Hematopoietic multipotent progenitor cell treated with erythropoietin and hydrocortisone succinate and interleukin-3 and kit ligand, for 8 days (in vitro differentiated cells): ENCODE results near the gene MAPK1.
"Not testable (repeated sequence)": the region's sequence is repeated elsewhere in the genome, so short reads cannot be mapped to it uniquely, and the experiment has no call there.

Experiments
- DNase-seq: peaks from one replicate; pipeline ENCODE4 v3.0.0-alpha.2; 2015

Gene MAPK1

DNA sequence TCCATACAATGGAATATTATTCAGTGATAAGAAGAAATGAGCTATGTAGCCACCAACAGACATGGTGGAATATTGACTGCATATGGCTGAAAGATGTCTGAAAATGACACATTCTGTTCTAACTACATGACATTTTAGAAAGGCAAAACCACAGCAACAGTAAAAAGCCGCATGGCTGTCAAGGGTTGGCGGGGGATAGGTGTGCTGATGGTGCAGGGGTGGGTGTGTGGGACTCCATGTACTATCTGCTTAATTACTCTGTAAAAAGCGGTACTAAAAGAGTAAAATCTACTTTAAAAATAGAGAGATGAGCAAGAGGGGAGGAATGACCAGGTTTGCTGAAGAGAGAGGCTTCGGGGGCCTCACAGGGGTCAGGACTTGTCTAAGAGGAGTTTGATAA is 115.2 kb downstream of the MAPK1 start:
- DNase-seq = no peak

DNA sequence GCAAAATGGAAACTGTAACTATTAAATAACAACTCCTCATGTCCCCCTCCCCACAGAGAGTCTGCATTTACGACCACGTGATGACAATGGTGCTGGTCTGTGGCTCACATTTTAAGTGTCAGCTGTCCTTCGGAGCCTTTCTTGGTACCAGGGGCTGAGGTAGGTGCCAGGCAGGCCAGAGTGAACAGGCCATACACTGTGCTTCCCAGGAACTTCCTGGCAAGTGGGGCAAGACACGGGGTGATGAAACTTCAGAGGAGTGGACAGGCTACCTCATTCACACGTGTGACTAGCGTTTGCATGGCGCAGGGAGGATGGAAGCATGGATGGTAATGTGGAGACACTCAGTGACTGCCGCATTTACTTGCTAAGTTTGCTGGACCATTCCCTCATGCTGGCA is 121.5 kb downstream of the MAPK1 start:
- DNase-seq = no peak

DNA sequence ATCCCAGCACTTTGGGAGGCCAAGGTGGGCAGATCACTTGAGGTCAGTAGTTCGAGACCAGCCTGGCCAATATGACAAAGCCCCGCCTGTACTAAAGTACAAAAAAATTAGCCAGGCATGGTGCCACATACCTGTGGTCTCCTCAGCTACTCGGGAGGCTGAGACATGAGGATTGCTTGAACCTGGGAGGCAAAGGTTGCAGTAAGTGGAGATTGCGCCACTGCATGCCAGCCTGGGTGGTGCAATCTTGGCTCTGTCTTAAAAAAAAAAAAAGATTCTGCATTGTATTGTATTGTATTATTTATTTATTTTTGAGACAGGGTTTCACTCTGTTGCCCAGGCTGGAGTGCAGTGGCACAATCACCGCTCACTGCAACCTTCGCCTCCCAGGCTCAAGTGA is 122.5 kb downstream of the MAPK1 start:
- not testable (repeated sequence) for DNase-seq

DNA sequence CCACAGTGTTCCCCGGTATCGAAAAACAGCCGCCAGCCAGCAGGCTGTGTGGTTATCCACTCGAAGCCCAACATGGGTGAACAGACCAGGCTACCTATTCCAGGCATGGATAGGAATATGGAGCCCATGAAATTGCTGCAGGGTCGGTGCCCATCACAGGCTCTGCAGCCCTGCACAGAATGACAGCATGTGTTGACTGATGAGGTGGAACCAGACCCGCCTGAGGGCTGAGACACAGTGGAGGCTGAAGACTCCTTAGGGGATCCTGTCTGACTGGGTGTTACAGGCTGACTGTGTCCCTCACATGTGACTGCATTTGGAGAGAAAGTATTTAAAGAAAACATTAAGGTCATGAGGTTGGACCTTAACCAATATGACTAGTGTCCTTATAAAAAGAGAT is 125.7 kb downstream of the MAPK1 start:
- DNase-seq = no peak

DNA sequence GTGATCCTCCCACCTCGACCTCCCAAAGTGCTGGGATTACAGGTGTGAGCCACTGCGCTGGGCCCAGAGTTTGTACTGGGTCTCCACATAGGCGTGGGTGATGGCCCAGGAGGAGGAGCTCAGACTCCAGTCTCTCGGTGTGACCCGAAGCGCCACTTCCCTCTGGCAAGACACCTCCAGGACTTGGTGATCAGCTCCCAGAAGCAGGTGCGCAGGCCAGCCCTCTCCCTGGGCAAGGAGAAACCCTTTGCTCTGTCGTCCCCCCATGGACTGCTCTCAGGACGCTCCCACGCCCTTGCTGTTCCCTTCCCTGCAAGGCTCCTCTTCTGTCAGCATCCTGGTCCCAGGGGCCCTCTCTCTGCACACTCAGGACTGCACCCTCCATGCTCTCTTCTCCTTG is 126.4 kb downstream of the MAPK1 start:
- DNase-seq = no peak

DNA sequence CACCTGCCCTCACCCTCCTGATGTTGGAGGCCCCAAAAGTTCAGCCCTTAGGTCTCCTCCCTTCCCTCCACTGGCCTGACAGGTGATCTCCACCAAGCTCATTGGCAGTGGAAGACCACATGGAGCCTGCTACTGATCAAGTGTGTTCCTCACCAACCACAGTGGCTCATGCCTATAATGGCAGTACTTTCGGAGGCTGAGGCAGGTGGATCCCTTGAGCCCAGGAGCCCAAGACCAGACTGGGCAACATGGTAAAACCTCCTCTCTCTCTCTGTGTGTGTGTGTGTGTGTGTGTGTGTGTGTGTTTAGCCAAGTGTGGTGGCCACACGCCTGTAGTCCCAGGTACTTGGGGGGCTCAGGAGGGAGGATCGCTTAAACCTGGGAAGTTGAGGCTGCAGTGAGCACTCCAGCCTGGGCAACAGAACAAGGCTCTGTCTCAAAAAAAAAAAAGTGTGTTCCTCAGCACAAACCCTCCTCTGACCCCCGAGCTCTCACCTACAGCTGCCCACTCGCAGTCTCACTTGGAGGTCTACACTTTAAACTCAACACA is 127.5 kb downstream of the MAPK1 start:
- DNase-seq = no peak

DNA sequence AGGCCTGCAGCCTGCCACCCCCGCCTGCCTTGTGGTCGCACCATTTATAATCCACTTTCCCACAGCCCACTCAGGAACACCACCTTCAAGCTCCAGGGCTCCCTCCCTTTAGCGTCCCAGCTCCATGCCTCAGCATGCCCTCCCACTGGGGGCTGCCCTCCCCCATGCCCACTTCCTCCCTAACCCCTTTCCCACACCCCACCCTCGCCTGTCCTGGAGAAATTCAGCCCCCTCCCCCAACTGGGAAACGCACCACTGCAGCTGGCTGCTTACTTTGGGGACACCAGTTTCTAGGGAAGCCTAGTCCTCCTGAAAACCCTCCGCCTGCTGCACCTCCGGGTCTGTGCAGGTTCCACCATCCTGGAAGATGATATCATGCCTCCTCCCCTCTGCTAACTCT is 128.5 kb downstream of the MAPK1 start:
- no peak for DNase-seq

DNA sequence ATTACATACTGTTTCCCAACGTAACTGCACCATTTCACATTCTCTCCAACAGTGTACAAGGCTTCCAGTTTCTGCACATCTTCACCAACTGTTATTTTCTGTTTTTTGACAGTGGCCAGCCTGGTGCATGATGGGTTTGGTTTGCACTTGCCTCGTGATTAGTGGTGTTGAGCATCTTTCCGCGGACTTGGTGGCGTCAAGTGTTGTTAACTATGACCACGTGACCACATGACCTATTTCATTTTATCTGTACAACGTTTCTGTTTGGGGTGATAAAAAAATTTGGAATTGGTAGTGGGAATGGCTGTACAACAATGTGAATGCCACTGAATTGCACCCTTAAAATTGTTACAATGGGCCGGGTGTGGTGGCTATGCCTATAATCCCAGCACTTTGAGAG is 129.4 kb downstream of the MAPK1 start:
- DNase-seq = no peak

DNA sequence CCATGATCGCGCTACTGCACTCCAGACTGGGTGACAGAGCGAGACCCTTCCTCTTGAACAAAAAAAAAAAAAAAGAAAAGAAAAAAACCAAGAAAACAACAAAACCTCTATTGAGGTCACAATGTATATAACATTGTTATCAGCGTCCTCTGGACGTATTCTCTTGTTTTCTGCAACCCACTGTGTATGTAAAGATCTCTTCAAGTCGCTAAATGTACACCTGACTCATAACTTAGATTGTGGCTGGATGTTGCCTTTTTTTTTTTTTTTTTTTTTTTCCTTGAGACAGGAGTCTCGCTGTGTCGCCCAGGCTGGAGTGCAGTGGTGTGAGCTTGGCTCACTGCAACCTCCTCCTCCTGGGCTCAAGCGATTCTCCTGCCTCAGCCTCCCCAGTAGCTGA is 130.5 kb downstream of the MAPK1 start:
- DNase-seq = no peak

DNA sequence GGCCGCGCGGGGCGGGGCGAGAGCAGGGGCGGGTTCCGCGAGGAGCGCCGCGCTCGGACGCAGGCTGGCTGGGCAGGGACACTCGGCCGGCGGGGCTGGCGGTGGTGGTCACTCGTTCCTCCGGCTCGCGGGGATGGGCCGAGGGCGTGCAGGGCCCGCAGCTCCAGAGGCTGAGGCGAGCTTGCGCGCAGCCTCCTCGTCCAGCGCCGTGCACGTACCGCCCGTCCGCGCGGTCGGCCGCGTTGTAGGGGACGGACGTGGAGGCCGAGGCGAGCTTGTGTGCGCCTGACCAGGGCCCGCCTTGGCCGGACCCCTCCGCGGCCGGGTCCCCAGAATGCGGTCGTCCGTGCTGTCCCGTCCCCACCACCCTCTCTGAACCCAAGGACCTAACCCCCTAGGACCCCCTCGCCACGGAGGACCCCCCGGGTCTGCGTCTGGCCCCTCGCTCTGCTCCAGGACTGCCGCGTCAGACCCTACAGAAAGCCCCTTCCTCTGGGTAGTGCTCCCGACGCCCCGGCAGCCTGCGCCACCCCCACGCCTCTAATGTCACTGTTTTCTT is 131.3 kb downstream of the MAPK1 start:
- no peak for DNase-seq

DNA sequence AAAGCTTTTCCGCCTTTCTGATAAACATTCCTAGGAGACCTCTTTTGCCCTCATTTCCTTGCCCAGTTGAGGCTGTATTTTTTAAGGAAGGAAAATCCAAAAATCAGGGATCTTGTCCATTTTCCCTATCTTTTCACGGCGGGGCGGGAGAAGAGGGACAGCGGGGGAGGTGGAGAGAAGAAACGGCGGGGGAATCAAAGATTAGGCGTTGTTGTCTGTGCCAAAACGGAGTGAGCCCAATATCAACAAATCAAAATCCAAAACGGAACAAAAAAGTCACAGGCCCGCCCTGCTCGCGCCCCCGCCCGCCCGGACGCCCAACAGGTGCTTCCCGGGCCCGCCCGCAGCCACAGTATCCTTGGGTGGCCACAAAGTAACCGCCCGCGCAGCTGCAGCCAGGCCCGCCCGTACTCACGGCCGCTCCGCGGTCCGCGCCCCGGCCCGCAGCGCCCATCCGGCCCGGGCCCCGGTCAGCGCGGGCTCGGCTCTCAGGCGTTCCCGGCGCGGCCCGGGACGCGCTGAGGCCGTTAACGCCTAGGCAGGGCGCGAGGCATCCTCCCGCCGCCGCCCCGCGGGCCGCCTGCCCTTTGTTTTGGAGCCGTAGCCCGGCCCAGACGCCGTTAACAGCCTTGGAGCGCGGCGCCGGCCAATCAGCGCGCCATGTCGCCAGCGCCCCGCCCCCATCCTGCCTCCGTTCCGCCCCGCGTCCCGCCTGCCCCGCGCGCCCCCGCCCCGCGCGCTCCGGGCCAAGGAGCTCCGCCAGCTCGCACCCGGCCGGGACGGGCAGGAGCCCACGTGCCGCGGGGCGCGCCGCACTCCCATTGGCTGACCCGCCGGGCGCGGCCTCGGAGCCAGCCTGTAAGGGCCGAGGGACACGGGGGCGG is 132.0 kb downstream of the MAPK1 start, which contains the start of gene YPEL1:
YPEL1 (minus strand) TSS at position 595 of the 884 bp plus-strand sequence. CDS start 25,050 bp downstream, outside the sequence.
- peak; percentile 93 for DNase-seq

DNA sequence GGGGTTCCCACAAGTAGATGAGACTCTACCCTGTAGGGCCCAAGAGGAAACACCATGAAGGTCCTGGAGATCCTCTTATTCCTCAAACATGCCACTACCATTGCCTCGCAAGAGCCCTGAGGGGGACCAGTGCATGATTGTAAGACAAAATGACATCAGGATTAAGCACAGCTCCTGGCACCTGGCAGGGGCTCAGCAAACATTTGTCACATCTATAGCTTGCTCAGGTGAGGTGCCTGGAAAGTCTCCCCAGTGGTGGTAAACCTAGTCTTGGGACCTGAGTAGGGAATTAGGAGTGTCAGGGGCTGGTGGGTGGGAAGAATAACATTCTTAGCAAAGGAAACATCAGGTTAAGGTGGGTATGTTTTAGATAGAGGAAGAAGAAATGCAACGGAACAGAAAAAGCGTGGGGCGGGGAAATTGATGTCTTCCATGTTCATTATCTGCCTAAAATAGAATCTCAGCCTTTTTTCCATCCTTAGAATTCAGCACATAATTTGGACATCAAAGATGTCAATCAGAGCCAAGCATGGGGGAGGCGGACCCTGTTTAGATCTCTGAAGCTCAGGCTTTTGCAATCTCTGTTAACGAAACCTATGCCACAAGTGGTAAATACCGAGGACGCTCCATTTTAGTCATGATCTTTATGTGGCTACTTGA is 132.8 kb downstream of the MAPK1 start:
- DNase-seq = no peak

DNA sequence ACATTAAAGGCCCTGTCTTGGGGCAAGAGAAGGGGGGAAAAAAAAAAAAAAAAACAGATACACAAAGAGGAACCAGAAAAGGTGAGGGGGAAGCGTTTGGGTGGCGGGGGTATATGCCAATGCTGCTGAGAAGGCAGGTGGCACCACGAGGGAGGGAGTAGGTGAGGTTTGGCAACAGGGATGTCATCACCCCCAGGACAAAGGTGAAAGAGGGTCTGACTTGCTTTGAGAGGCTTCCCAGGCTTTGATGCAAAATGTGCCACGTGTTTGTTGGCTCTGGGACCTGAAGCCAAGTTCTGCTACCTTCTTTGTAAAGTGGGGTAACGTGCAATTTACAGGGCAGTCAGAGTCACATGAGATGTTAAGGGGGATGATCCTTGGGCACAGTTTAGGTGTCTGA is 135.9 kb downstream of the MAPK1 start:
- DNase-seq = no peak

DNA sequence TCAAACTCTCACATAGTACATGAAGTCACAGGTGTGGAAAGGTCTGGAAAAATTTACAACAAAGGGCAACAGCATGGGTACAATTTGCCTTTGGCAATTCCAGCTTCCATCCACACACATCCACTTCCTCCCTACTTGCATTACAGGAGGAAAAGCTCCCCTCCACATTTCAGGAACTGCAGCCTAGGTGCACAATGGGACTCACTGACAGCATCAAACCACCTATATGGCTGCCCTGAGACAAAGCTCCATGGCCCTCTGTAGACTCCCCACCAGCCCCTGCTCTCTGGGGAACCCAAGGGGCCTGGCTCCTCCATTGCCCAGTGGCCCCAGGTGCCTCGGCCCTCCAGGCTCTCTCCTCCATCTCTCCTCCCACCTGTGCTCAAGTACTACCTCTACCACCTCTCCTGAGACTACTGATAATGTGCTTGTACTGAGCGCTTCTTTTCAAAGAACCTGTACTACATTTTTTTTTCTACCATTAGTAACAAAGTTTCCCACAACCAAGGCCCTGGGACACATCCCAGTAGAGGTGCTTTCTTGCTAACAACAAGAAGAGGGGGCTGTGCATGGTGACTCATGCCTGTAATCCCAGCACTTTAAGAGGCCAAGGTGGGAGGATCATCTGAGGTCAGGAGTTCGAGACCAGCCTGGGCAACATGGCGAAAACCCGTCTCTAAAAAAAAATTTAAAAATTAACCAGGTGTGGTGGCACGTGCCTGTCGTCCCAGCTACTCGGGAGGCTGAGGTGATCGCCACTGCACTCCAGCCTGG is 136.7 kb downstream of the MAPK1 start:
- no peak for DNase-seq

DNA sequence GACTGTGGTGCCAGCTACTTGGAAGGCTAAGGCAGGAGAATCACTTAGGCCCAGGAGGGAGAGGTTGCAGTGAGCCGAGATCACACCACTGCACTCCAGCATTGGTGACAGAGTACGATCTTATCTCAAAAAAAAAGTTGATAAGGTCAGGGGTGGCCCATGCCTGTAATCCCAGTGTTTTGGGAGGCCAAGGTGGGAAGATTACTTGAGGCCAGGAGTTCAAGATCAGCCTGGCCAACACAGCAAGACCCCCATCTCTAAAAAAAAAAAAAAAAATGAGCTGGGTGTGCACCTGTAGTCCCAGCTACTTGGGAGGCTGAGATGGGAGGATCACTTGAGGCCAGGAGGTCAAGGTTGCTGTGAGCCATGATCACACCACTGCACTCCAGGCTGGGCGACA is 138.3 kb downstream of the MAPK1 start:
- not testable (repeated sequence) for DNase-seq

DNA sequence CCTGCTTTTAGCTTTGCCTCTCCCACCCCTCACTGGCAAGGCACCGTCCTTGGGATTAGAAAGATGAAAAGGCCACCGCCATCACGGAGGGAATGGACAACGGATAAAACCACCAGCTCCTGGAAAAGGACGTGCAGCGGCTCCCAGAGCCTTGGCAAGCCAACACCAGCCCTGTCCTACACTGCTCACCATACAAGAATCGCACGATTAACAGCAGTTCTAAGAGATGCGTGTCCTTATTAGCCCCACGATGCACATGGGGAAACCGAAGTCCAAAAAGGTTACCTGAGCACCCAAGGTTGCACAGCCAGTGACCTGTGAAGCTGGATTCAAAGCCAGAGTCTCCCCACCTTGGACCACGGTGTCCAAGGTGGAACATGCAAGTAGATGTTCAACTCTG is 139.2 kb downstream of the MAPK1 start:
- DNase-seq = no peak

DNA sequence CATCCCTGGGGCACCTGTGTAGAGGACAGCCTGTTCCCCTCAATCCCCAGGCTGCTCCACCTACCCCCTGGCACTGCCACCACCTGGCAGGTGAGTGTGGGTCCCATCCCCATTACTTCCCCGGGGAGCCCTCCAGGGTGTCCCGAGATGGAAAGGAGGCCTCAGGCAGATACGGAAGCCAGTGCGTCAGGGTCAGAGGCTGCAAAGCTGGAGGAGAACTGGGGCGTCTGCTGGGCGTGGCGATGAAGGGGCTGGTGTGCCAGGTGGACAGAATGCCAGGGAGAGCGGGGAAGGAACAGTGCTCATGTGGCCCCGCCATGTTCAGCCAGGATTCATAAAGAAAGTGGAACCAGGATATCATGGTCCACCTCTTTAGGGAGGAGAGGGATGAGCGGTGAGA is 139.7 kb downstream of the MAPK1 start:
- no peak for DNase-seq

DNA sequence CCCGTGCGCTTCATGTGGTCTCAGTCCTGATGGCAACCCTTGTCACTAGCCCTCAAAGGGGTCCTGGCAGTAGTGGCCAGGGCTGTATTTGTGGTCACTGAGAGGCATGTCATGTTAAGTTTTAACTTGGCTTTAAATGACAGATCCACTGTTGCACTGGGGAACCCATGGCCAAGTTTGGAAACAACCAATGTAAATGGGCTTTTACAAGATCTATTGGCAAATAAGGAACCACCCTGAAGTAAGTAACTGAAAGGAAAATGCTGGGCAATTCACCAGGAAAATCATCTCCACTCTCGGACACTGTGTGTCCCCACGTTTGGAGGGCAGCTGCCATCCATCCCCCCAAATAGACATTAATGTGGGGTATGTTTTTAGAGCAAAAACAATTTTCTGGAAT is 140.3 kb downstream of the MAPK1 start:
- DNase-seq = no peak

DNA sequence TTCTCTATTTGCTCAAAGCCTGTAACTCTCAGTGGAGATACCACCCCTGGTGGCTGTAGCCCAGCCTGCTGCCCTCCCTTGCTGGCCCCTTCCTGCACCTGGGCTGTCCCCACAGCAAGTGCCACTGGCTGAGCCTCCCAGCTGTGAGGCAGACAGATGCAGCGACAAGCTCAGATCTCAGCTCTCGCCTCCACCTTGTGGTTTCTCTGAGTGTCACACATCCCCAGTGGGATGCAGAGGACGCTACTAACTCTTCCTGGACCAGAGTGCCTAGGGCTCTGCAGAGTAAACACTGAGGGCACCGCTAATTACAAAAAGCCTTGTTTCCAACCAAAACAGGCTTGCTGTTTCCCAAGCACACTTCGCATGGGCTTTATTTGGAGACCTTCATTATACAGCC is 140.8 kb downstream of the MAPK1 start:
- peak; percentile 29 for DNase-seq

DNA sequence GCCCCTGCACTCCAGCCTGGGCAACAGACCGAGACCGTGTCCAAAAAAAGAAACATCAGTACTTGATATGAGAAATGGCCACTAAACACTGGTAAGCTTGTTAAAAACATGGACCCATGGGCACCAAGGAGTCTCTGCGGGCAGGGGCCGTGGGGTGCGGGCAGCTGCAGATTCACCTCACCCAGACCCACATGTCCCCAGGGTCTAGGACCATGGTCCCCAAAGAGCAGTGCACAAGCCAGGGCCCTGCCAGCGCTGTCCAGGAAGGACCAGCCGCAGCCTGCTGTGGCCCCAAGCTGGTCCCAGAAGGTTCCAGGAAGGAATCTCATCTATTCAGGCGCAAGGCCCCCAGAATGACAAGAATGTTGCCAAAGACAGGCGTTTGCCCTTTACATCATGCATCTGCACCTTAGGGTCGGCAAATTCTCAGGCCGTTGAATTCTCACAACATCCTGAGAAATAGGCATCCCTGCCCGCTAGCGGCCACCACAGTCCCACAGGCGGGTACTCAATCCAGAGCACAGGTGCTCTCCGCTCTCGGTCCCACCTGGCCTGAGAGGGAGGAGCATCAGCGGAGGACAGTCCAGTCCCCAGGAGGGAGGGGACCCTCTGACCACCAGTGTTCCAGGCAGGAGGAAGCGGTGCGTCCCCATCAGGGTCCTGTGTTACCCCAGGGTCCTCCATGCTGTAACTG is 141.3 kb downstream of the MAPK1 start:
- no peak for DNase-seq

DNA sequence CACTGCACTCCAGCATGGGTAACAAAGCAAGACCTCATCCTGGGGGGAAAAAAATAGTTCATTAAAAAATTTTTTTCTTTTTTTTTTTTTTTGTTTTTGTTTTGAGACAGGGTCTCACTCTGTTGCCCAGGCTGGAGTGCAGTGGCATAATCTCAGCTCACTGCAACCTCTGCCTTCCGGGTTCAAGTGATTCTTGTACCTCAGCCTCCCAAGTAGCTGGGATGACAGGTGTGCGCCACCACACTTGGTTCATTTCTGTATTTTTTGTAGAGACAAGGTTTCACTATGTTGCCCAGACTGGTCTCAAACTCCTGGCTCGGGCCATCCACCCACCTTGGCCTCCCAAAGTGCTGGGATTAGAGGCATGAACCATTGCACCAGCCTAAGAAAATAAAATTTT is 142.9 kb downstream of the MAPK1 start:
- not testable (repeated sequence) for DNase-seq

DNA sequence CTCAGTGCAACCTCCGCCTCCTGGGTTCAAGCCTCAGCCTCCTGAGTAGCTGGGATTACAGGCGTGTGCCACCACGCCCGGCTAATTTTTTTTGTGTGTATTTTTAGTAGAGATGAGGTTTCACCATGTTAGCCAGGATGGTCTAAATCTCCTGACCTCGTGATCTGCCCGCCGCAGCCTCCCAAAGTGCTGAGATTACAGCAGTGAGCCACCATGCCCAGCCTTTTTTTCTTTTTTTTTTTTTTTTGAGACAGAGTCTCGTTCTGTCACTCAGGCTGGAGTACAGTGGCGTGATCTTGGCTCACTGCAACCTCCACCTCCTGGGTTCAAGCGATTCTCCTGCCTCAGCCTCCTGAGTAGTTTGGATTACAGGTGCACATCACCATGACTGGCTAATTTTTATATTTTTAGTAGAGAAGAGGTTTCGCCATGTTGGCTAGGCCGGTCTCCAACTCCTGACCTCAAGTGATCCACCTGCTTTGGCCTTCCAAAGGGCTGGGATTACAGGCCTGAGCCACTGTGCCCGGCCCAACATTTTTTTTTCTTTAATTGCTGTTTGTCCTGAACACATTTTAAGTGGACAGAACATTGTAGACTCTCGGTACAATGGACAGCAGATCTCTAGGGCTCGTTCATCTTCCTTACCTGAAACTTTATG is 146.1 kb downstream of the MAPK1 start:
- not testable (repeated sequence) for DNase-seq
